ENCODE measurements around the gene TMIE. TPM values are rescaled to one million over a fixed set of nuclear protein-coding genes. Genes with fewer than 3 reads are reported as not detected.

TMIE gene
- total RNA-seq, 1 donor from 2014 or later, result 0.44 TPM

DNA sequence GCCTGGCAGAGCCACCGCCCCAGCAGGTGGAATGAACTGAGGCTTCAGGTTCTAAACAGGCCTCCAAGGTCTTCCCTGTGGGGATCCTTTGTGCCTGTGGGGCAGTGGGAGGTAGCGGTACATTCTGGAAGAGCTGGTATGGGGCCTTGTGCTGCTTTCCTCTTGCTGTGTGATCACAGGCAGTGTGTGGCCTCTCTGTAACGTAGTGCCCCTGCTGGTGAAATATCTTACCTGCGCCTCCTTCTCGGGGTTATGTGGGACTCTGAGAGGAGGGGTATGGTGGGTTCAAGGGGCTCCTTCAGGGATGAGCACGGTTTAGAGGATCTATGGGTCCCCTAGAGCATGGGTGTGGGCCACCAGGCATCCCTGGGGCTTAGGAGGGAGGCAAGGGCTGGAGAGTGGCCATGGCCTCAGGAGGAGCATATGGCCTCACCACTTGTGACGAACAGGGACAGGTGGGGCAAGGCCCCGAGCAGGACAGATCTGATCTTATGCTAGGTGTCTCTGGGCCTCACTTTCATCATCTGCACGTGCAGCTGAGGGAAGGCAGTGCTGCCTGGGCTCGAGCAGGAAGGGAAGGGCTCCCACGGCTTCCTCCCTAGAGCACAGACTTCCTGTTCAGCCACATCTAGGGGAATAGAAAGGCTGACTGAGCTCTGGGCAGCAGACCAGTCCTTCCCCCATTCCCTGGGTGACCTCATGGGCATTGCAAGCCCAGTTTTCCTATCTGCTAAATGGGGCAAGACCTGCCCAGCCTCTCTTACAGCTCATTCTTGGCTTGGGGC lies 5.8 kb upstream of the TMIE start:
- ChIA-PET POLR2A (no interaction called here), CTCF (interaction anchor here (1.0 to 1.4 kb wide), 2 partner anchors 32 to 207 kb away, joined by 3 read pairs; no protein-coding TSS in a partner anchor)
- peak overlapping the region; percentile 50 for H3K27ac Mint-ChIP-seq
- H3K36me3 Mint-ChIP-seq (ENCODE audit: low read depth), result no peaks in the 10 kb centered on the region
- H3K4me1 Mint-ChIP-seq, result peaks cover 32% of the 10 kb centered on the region
- intact Hi-C loops (cut with micrococcal nuclease), result loop anchor here (2.0 kb wide), 1 partner anchor 207 kb away; no protein-coding TSS in a partner anchor
- TF ChIP-seq, protein P1, sequence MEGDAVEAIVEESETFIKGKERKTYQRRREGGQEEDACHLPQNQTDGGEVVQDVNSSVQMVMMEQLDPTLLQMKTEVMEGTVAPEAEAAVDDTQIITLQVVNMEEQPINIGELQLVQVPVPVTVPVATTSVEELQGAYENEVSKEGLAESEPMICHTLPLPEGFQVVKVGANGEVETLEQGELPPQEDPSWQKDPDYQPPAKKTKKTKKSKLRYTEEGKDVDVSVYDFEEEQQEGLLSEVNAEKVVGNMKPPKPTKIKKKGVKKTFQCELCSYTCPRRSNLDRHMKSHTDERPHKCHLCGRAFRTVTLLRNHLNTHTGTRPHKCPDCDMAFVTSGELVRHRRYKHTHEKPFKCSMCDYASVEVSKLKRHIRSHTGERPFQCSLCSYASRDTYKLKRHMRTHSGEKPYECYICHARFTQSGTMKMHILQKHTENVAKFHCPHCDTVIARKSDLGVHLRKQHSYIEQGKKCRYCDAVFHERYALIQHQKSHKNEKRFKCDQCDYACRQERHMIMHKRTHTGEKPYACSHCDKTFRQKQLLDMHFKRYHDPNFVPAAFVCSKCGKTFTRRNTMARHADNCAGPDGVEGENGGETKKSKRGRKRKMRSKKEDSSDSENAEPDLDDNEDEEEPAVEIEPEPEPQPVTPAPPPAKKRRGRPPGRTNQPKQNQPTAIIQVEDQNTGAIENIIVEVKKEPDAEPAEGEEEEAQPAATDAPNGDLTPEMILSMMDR (IDR thresholded peaks at IDR 0.05), result no peak
- H3K27me3 Mint-ChIP-seq, result peaks cover 15% of the 10 kb centered on the region
- DNase-seq (no peak), ATAC-seq (ENCODE audit: low read depth) (peak; percentile 19)
- peak overlapping the region; percentile 50 for H3K4me3 Mint-ChIP-seq
- H3K9me3 Mint-ChIP-seq, result no peaks in the 10 kb centered on the region

DNA sequence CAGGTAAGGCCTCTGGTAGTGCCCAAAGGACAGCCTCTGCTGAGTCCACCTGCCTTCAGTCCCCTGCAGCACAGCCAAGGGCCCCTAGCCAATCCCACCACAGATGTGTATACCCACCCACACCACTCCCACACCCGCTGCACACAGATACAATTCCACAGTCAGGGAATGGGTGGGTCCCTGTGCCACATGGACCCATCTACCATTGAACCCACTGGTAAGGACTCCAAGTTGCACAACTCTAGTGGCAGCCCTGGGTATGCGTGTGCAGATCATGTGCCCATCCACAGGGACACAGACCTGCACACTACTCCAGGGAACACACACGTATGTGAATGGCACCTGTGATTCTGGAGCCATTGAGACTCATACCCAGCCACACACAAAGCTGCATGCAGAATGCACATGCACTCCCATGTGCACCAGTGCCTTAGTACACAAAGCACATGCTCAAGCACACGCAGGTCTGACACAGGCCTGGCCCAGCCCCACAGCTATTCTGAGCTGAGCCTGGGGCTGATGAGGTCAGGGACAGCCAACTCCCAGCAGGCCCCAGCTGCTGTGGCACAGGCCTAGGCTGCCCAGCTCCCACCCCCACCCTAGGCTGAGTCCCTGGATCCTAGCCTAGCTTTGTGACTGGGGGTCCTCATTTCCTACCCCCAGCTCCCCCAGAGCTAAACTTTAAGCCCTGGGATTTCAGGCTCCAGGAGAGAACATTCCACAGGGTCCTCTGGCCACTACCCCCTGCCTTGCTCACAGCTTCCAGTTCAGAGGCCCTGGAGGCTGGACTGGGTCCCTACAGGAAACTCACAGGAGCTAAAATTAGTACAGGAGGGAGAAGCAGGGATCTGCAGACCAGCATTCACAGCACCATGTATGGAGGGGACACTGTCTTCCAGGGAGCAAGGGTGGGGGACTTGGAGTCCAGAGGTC lies 5.0 kb upstream of the TMIE start:
- Mint-ChIP-seq H3K4me1 (peaks cover 32% of the 10 kb centered on the region), H3K27me3 (peaks cover 15% of the 10 kb centered on the region), H3K36me3 (ENCODE audit: low read depth) (no peaks in the 10 kb centered on the region), H3K27ac (no peak overlapping the region), H3K9me3 (no peaks in the 10 kb centered on the region), H3K4me3 (no peak overlapping the region)
- DNase-seq, result no peak
- TF ChIP-seq, protein P1 (IDR thresholded peaks at IDR 0.05), result no peak
- POLR2A ChIA-PET, result no interaction called here
- CTCF ChIA-PET, result interaction anchor here (1.0 to 1.4 kb wide), 2 partner anchors 33 to 208 kb away, joined by 3 read pairs; no protein-coding TSS in a partner anchor
- ATAC-seq (ENCODE audit: low read depth), result no peak
- intact Hi-C loops (cut with micrococcal nuclease), result loop anchor here (2.0 kb wide), 1 partner anchor 207 kb away; no protein-coding TSS in a partner anchor

DNA sequence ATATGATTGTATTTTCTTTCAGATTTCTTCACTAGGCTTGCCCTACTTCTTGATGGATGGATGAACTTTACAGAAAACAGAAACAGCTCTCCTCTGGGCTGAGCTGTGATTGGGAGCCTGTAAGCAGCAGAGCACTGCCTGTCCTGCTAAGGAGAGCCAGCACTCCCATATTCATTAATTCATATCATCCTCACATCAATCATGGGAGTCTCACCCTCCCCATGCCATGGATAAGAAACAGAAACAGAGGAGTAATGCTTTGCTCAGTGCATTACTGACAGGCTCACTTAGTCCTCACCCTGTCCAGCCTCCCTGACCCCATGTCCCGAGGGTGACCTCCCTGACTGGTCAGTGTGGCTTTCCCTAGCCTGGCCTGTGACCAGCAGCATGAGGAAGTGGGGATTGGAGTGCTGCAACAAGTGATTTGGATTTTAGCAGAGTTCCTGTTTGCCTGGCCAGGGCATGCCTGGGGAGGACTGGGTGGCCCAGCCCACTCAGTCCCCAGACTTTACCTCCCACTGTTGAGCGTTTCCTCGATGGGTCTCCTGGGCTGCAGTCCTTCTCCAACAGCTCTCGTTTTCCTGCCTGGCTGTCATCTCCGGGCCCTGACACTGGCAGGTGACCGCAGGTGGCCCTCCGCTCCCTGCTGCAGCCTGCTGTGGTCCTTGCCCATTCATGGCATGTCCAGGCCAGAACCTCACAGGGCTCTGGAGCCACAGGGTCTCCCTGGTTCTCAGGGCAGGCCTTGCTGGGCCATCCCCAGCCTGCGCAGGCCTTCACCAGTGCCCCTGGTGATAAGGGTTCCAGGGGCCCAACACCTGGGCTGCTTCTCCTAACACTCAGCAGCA lies 1.3 kb upstream of the TMIE start:
- intact Hi-C loops (cut with micrococcal nuclease), result no loop called here
- H3K9me3 Mint-ChIP-seq, result no peaks in the 10 kb centered on the region
- no peak for ATAC-seq (ENCODE audit: low read depth)
- H3K27me3 Mint-ChIP-seq, result peaks cover 15% of the 10 kb centered on the region
- no peak overlapping the region for H3K27ac Mint-ChIP-seq
- CTCF ChIA-PET, result no interaction called here
- no peaks in the 10 kb centered on the region for H3K36me3 Mint-ChIP-seq (ENCODE audit: low read depth)
- H3K4me1 Mint-ChIP-seq, result peaks cover 12% of the 10 kb centered on the region
- H3K4me3 Mint-ChIP-seq, result no peak overlapping the region
- TF ChIP-seq, protein P1 (IDR thresholded peaks at IDR 0.05), result no peak
- POLR2A ChIA-PET, result no interaction called here
- DNase-seq, result no peak

DNA sequence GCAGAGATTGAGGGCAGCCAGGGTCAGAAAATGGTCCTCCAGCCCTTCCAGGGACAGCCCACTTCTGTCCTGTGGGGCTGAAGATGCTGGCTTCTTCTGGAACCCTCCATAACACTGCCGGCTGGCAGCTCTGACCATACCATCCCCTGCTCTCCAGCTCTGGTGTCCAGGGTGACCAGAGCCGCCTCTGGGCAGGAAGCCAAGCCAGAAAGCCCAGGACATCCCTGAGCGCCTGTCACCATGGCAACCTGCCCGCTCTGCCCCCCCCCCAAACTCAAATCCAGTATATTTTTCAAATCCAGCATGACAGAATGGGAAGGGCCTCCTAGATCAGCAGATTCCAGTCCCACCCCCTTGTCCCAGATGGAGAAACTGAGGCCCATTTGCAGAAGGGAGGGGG lies 420 bp upstream of the TMIE start:
- TF ChIP-seq, protein P1 (IDR thresholded peaks at IDR 0.05), result no peak
- Mint-ChIP-seq H3K4me3 (peak overlapping the region; percentile 38), H3K4me1 (peaks cover 3% of the 10 kb centered on the region), H3K36me3 (ENCODE audit: low read depth) (no peaks in the 10 kb centered on the region), H3K27ac (no peak overlapping the region), H3K27me3 (peaks cover 15% of the 10 kb centered on the region), H3K9me3 (no peaks in the 10 kb centered on the region)
- ATAC-seq (ENCODE audit: low read depth) (no peak), DNase-seq (no peak)
- CTCF ChIA-PET, result no interaction called here
- POLR2A ChIA-PET, result no interaction called here
- intact Hi-C loops (cut with micrococcal nuclease), result no loop called here

Measured in activated B cell treated with CpG ODN at 0.5 μM for 24 hours (primary cell).